Activated CD8-positive, alpha-beta T cell treated with anti-CD3 and anti-CD28 coated beads, Interleukin-2, amount 10 ng/mL, durations not matched to agents 7 days and 5 days (primary cell): ENCODE results near the gene KCNMA1. TPM values are rescaled to one million over a fixed set of nuclear protein-coding genes. Genes with fewer than 3 reads are reported as not detected.

Experiments
- ATAC-seq: fragments of 150-1000 bp; cut with Tn5 transposase; one replicate; pipeline ENCODE4 v1.10.0; 2021; ENCODE audit warnings: moderate library complexity
- CTCF ChIA-PET: fragments of 350-600 bp; sonication (Branson Sonifier 250); formaldehyde crosslinking; loops from one replicate; lab custom pipeline; 2021; ENCODE audit warnings: antibody characterized with exemption; lab: Charles Lee
- POLR2A ChIA-PET: fragments of 350-600 bp; sonication (Branson Sonifier 250); formaldehyde crosslinking; loops from one replicate; lab custom pipeline; 2021; ENCODE audit warnings: antibody characterized with exemption; lab: Charles Lee
- DNase-seq: peaks from one replicate; pipeline ENCODE4 v3.0.0-alpha.2; 2020
- H3K27ac Mint-ChIP-seq: one replicate; pipeline ENCODE4 v1.8.0; 2021; ENCODE audit warnings: mild to moderate bottlenecking, mixed read lengths
- H3K27me3 Mint-ChIP-seq: one replicate; pipeline ENCODE4 v1.8.0; 2021; ENCODE audit warnings: low read depth, mixed read lengths
- H3K36me3 Mint-ChIP-seq: one replicate; pipeline ENCODE4 v1.8.0; 2021; ENCODE audit warnings: low read depth, mixed read lengths
- H3K4me1 Mint-ChIP-seq: one replicate; pipeline ENCODE4 v1.8.0; 2021; ENCODE audit warnings: low read depth, mixed read lengths
- H3K4me3 Mint-ChIP-seq: one replicate; pipeline ENCODE4 v1.8.0; 2021; ENCODE audit warnings: mild to moderate bottlenecking, mixed read lengths
- H3K9me3 Mint-ChIP-seq: one replicate; pipeline ENCODE4 v1.8.0; 2022; ENCODE audit warnings: mixed read lengths; ENCODE audit not compliant: insufficient read depth
- total RNA-seq, 2 experiments: library from RNA; stranded (reverse); gene quantifications; one replicate each; pipeline ENCODE4 v1.2.3, GENCODE V29; 2021

KCNMA1 gene
- total RNA-seq, 2 experiments from 2014 or later, result 0.16 TPM

DNA sequence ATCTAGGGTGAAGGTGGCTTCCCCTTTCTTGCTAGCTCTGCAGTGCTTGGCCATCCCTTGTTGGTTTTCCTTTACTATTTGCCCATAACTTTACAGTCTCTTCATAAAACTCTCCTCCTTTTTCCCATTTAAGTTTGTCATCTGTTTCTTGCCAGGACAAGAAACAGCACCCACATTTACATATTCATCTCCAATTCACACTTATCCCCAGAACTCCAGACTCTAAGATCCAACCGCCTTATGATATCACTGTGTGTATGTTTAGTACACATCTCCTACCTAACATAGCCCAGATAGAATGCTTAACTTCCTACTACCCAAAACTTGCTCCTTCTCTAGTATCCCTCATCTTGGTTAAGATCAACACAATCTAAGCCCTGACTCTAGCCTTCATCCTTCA, 622.2 kb downstream of the KCNMA1 start:
- DNase-seq (no peak), ATAC-seq (no peak)
- CTCF ChIA-PET, result no interaction called here
- POLR2A ChIA-PET, result no interaction called here
- Mint-ChIP-seq H3K27me3 (no peaks in the 10 kb centered on the region), H3K9me3 (no peaks in the 10 kb centered on the region), H3K27ac (no peak overlapping the region), H3K36me3 (no peaks in the 10 kb centered on the region), H3K4me1 (no peaks in the 10 kb centered on the region), H3K4me3 (no peak overlapping the region)

DNA sequence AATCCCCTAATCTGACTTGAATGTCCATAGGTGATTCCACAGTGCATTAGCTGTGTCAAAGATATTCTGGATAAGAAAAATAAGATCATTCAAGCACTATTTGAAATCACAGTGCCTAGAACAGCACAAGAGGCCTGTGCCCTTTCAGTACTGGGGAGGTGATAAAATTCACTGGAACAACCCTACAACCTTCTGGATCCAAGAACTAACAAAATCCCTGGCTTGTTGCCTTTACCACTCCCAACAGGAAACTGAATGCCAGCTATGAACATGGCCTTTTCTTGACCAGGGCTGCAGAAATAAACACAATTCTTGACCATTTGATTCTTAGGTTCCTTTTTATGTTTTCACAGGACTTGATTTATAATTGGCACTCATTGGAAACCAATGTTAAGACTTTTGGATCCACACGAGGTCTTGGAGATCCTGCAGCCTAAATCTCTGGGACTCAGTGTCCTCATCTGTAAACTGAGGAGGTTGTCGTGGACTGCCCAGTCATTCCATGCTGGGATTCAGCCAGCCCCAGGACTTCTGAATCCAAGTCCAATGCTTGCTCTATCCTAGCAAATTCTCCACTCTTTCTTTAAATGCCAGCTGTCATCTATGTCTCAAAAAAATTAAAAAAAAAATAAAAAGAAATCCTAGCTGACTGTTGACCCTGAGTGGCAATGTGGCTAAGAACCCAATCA, 624.7 kb downstream of the KCNMA1 start:
- H3K9me3 Mint-ChIP-seq, result no peaks in the 10 kb centered on the region
- ATAC-seq (no peak), DNase-seq (no peak)
- H3K27ac Mint-ChIP-seq, result no peak overlapping the region
- no peak overlapping the region for H3K4me3 Mint-ChIP-seq
- ChIA-PET POLR2A (no interaction called here), CTCF (no interaction called here)
- no peaks in the 10 kb centered on the region for H3K4me1 Mint-ChIP-seq
- H3K36me3 Mint-ChIP-seq, result no peaks in the 10 kb centered on the region
- H3K27me3 Mint-ChIP-seq, result no peaks in the 10 kb centered on the region

DNA sequence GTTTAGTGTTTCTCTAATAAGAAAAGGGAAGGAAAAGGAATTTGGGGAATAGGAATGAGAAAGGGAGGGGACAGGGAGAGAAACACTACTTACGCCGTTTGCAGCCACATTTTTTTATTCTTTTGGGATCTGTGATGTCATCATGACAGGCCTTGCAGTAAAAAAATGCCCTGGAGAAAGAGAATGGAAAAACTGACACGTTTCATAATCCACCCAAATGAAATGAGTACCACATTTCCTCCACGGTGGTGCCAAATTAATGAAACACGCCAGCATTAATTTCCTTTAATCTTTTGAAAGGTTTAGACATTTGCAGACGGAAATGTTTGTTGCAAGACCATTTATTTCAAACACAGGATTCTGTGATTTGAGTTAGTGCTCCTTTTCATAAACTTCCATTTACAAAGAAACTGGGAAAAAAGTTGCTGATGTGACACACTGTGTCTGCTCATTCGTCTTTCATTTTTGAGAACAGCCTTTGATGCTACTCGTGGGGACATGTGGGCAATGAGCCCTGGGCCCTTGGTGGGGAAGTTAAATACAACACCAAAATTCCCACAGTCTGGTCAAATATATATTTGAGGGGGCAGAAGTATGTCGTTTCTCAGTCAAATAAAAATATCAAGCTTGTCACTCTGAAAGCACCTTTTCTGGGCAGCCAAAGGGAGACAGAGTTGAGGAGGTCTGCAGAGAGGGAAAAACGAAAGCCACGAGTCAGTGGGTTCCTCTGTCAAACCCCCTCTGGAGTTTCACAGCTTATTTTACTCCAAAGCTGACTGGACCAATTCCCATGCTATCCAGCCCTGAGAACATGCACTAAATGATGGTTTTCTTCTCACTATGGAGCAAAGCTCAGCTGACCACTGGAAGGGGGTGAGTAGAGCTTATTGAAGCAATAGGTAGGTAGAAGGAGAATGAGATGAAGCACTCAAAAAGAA, 625.5 kb downstream of the KCNMA1 start:
- no peak for ATAC-seq
- CTCF ChIA-PET, result no interaction called here
- H3K27ac Mint-ChIP-seq, result no peak overlapping the region
- H3K9me3 Mint-ChIP-seq, result no peaks in the 10 kb centered on the region
- H3K4me3 Mint-ChIP-seq, result no peak overlapping the region
- H3K27me3 Mint-ChIP-seq, result no peaks in the 10 kb centered on the region
- no peak for DNase-seq
- no peaks in the 10 kb centered on the region for H3K4me1 Mint-ChIP-seq
- no peaks in the 10 kb centered on the region for H3K36me3 Mint-ChIP-seq
- POLR2A ChIA-PET, result no interaction called here

DNA sequence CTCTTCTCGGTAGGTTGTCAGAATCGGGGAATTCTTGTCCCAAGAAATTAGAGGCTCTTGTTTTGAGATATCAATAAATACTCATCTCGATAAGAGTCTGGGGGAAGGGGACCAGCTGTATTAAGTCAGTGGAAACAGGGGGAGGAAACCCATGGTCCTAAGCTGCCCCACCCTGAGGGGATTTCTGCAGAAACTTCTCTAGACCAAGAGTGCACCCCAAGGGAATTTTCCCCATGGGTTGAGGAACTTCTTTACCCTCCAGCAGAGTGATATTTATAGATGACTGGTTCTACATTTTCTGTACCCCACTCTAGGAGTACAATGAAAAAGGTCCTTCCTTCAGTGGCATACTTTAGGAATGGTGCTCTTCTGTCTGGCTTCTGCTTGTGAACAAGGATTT, 627.2 kb downstream of the KCNMA1 start:
- Mint-ChIP-seq H3K4me1 (no peaks in the 10 kb centered on the region), H3K9me3 (no peaks in the 10 kb centered on the region), H3K27me3 (no peaks in the 10 kb centered on the region), H3K36me3 (no peaks in the 10 kb centered on the region), H3K4me3 (no peak overlapping the region), H3K27ac (no peak overlapping the region)
- DNase-seq (no peak), ATAC-seq (no peak)
- ChIA-PET POLR2A (no interaction called here), CTCF (no interaction called here)

GRCh38 chr10:77007834-77008233, 629.8 kb downstream of the KCNMA1 start:
- CTCF ChIA-PET, result no interaction called here
- no peak overlapping the region for H3K4me3 Mint-ChIP-seq
- no peak for DNase-seq
- H3K27me3 Mint-ChIP-seq, result peaks cover 5% of the 10 kb centered on the region
- no peak overlapping the region for H3K27ac Mint-ChIP-seq
- H3K4me1 Mint-ChIP-seq, result no peaks in the 10 kb centered on the region
- POLR2A ChIA-PET, result interaction anchor here (1.1 kb wide), 1 partner anchor 22 kb away, joined by 5 read pairs; no protein-coding TSS in a partner anchor
- H3K9me3 Mint-ChIP-seq, result no peaks in the 10 kb centered on the region
- H3K36me3 Mint-ChIP-seq, result no peaks in the 10 kb centered on the region
- ATAC-seq, result no peak

- Mint-ChIP-seq H3K27ac (no peak overlapping the region), H3K4me1 (no peaks in the 10 kb centered on the region), H3K4me3 (no peak overlapping the region), H3K36me3 (no peaks in the 10 kb centered on the region), H3K9me3 (no peaks in the 10 kb centered on the region), H3K27me3 (peaks cover 5% of the 10 kb centered on the region)
- ATAC-seq (no peak), DNase-seq (no peak)
- ChIA-PET CTCF (interaction anchor here (2.5 kb wide), 1 partner anchor 29 kb away, joined by 9 read pairs; no protein-coding TSS in a partner anchor), POLR2A (no interaction called here)
Observed at GRCh38 chr10:77006836-77007511, 630.6 kb downstream of the KCNMA1 start.

GRCh38 chr10:77005871-77006270, 631.7 kb downstream of the KCNMA1 start:
- Mint-ChIP-seq H3K36me3 (no peaks in the 10 kb centered on the region), H3K9me3 (no peaks in the 10 kb centered on the region), H3K27ac (no peak overlapping the region), H3K27me3 (peaks cover 5% of the 10 kb centered on the region), H3K4me1 (no peaks in the 10 kb centered on the region), H3K4me3 (no peak overlapping the region)
- CTCF ChIA-PET, result interaction anchor here (1.5 to 2.5 kb wide), 3 partner anchors 21 to 34 kb away, joined by 3 to 9 read pairs (median 9); no protein-coding TSS in a partner anchor
- DNase-seq (no peak), ATAC-seq (no peak)
- POLR2A ChIA-PET, result no interaction called here

DNA sequence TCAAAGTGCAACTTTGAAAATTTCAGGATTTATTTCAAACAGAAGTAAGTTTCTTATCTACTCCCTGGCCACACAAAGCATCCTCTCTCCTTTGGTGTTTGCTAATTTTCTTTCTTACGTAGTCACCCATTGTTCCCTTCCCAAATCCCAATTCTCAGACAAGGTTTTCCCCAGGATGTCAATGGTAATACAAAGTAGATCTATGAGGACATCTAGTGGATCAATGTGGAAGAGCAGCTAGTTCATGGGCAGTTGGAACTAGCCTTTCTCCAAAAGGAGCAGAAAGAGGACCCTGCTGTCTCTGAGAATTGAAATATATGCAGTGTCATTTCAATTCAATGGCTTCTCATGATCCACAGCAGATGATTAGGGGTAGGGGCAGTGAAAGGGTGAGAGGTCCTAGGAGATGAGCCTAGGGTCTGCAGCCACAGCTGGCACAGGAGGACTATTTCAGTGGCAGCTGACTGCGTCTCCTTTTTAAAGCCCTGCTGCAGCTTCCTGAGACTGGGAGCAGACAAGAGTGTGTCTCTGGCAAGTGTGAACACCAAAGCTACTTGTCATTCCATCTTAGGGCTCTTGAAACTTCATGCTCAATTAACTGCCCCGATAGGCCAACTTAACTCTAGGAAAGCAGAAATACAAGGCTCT, 632.6 kb downstream of the KCNMA1 start:
- Mint-ChIP-seq H3K36me3 (no peaks in the 10 kb centered on the region), H3K27me3 (peaks cover 5% of the 10 kb centered on the region), H3K4me3 (no peak overlapping the region), H3K4me1 (no peaks in the 10 kb centered on the region), H3K27ac (no peak overlapping the region), H3K9me3 (no peaks in the 10 kb centered on the region)
- ChIA-PET CTCF (interaction anchor here (0.7 to 2.5 kb wide), 15 partner anchors 8 to 306 kb away, joined by 3 to 9 read pairs (median 3); no protein-coding TSS in a partner anchor), POLR2A (no interaction called here)
- ATAC-seq (no peak), DNase-seq (no peak)

- no peak for DNase-seq
- H3K9me3 Mint-ChIP-seq, result no peaks in the 10 kb centered on the region
- no peak for ATAC-seq
- H3K36me3 Mint-ChIP-seq, result no peaks in the 10 kb centered on the region
- POLR2A ChIA-PET, result no interaction called here
- CTCF ChIA-PET, result interaction anchor here (1.6 kb wide), 1 partner anchor 18 kb away, joined by 4 read pairs; no protein-coding TSS in a partner anchor
- no peaks in the 10 kb centered on the region for H3K4me1 Mint-ChIP-seq
- H3K27ac Mint-ChIP-seq, result no peak overlapping the region
- H3K27me3 Mint-ChIP-seq, result peaks cover 5% of the 10 kb centered on the region
- no peak overlapping the region for H3K4me3 Mint-ChIP-seq
Observed at GRCh38 chr10:77002872-77003271, 634.7 kb downstream of the KCNMA1 start.

- no peak for ATAC-seq
- ChIA-PET CTCF (no interaction called here), POLR2A (no interaction called here)
- DNase-seq, result no peak
- Mint-ChIP-seq H3K36me3 (no peaks in the 10 kb centered on the region), H3K9me3 (no peaks in the 10 kb centered on the region), H3K4me3 (no peak overlapping the region), H3K27me3 (peaks cover 5% of the 10 kb centered on the region), H3K27ac (no peak overlapping the region), H3K4me1 (no peaks in the 10 kb centered on the region)
Observed at GRCh38 chr10:77001206-77001605, 636.4 kb downstream of the KCNMA1 start.

DNA sequence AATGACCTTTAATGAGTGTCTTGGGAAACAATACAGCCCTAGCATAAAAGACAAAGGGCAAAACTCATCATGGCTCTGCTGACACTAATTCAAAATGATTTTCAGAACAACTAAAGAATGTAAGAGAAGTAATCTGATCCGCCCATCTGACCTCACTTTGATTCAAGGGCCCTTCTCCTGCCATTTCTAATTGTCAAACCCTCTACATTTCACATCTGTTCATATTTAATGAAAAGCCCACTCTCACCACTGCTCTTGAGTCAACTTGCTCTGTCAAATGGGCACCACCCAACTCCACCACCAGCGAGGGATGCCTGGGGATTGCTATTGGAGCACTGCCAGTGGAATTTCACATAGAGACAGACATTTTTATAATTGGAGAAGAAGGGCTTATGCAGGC, 639.2 kb downstream of the KCNMA1 start:
- Mint-ChIP-seq H3K9me3 (no peaks in the 10 kb centered on the region), H3K4me1 (no peaks in the 10 kb centered on the region)
- ATAC-seq, result no peak

More for the DNA sequence above, 639.2 kb downstream of the KCNMA1 start:
- Mint-ChIP-seq H3K27ac (no peak overlapping the region), H3K36me3 (no peaks in the 10 kb centered on the region), H3K27me3 (no peaks in the 10 kb centered on the region), H3K4me3 (no peak overlapping the region)
- DNase-seq, result no peak
- ChIA-PET CTCF (no interaction called here), POLR2A (no interaction called here)
